Fibroblast of pulmonary artery (primary cell): ENCODE results near the gene CRYGN.

Experiments
- DNase-seq: peaks from one replicate; pipeline ENCODE4 v3.0.0-alpha.2; 2010; ENCODE audit warnings: low read depth
- H3K4me3 ChIP-seq: replicated peaks from 2 replicates; pipeline ENCODE4 v1.5.1; 2011; ENCODE audit warnings: low read depth, mild to moderate bottlenecking, control low read depth, low read length, moderate library complexity
- TF ChIP-seq, protein P1 (sequence below): IDR thresholded peaks from 2 replicates; pipeline ENCODE4 v1.5.1; 2011; ENCODE audit warnings: mild to moderate bottlenecking, control low read depth, low read length, inconsistent platforms; ENCODE audit errors: missing control alignments

Gene CRYGN

DNA sequence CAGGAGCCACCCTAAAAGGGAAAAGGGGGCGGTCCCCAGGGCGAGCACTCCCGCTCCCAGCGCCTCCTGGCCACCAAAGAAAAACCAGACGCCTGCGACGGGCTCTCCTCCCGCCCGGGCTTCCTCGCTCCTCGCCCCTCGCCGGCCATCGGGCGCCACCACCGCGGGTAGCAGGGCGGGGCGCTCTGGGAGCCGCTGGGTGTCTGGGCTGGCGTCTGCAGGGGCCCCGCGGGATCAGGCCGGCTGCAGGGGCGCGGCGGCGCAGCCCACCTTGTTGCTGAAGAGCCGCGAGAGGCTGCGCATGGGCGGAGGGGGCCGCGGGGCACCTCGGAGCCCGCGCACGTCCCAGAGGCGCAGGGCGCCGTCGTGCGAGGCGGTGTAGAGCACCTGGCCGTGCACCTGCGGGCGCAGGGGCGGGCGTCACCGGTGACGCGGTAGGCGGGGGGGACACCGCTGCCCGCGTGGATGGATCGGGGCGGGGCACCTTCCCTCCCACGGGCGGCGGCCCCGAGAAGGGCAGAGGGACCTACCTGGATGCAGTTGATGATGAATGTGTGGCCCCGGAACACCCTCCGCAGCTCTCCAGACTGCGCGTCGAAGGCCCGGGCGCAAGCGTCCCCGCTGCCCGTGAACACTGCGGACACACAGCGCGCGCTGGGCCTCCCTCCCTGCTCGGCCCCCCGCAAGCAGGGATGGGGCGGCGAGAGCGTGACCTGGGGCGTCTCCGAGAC lies 58.4 kb downstream of the CRYGN start:
- no peak for DNase-seq
- TF ChIP-seq, protein P1, sequence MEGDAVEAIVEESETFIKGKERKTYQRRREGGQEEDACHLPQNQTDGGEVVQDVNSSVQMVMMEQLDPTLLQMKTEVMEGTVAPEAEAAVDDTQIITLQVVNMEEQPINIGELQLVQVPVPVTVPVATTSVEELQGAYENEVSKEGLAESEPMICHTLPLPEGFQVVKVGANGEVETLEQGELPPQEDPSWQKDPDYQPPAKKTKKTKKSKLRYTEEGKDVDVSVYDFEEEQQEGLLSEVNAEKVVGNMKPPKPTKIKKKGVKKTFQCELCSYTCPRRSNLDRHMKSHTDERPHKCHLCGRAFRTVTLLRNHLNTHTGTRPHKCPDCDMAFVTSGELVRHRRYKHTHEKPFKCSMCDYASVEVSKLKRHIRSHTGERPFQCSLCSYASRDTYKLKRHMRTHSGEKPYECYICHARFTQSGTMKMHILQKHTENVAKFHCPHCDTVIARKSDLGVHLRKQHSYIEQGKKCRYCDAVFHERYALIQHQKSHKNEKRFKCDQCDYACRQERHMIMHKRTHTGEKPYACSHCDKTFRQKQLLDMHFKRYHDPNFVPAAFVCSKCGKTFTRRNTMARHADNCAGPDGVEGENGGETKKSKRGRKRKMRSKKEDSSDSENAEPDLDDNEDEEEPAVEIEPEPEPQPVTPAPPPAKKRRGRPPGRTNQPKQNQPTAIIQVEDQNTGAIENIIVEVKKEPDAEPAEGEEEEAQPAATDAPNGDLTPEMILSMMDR = no peak
- H3K4me3 ChIP-seq = no peak overlapping the region

DNA sequence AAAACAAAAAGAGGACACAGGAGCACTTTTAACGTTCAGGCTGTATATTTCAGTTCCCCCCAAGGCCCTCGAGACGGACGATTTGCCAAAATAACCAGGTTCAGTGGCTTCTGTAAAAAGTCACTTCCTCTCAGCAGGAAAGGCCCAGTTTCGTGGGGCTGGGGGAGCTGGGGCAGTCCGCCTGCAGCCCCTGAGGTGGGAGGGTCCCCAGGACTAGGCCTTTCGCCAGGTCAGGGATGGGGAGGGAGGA lies 58.9 kb downstream of the CRYGN start:
- TF ChIP-seq, protein P1 = no peak
- no peak overlapping the region for H3K4me3 ChIP-seq
- DNase-seq = no peak

DNA sequence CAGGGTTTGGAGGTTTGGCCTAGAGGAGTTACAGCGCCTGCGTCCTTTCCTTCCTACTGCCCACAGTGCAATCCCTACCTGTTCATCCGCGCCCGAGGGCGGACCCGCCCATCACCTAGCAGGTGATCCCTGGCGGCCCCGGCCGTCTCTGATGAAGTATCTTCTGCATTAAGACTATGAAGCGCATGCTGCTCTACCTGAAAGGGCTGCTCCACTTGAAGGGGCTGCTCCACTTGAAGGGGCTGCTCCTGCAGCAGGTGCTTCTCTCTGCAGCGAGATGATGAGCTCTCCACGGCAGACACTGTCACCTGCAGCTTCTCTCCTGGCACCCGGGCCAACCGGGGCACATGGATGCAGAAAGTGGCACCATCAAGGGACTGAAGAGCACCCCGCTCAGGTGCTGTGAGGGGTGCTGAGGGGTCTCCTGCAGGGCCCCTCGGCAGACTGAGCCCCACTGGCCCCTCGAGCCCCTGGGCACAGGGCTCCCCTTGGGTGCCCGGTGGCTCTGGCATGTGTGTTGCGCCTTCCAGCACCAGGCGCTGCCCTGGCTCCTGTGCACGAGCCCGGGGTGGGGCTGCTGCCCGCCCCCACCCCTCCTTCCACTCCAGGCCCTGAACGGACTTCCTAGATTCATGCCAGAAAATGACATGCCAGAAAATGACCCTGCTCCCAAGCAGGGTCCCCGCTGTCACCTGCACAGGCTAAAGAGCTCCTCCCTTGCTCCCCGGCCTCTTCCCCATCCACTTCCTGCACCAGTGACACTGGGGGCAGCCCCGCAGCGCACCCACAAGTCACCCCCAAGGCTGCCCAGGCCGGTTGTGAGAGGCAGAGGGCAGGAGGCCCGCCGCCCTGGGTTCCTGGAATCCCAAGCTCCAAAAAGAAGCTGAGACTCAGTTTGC lies 59.5 kb downstream of the CRYGN start:
- H3K4me3 ChIP-seq = no peak overlapping the region
- TF ChIP-seq, protein P1 = no peak
- DNase-seq = no peak

DNA sequence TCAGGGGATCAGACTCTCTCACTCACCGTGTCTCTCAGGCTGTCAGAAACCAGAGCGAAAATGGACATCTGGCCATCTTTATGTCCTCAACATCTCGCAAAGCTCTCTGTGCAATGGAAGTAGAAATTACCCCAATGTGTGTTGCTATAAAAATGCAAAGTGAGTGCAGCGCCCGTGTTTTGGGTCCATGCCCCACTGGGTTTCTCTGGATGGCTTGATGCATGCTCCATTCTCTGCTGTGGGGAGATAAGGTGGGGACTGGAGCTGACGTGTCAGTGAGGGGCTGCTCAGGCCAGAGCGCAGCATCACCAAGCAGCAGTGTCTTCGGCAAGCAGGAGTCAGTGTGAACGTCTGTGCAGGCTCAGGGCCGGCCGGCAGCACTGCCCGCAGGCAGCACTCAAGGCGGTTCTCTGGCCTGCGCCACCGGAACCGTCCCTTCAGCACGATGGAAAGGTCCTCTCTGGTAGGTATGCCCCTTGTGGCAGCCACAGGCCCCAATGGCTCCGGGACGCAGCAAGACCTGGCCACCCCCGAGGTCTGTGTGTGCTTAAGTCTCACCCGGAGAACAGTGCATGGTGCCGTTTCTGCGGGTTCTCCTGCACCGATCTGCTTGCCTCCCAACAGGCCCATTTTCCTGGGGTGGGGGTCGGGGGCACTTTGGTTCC lies 60.3 kb downstream of the CRYGN start:
- no peak overlapping the region for H3K4me3 ChIP-seq
- TF ChIP-seq, protein P1 = no peak
- DNase-seq = no peak

DNA sequence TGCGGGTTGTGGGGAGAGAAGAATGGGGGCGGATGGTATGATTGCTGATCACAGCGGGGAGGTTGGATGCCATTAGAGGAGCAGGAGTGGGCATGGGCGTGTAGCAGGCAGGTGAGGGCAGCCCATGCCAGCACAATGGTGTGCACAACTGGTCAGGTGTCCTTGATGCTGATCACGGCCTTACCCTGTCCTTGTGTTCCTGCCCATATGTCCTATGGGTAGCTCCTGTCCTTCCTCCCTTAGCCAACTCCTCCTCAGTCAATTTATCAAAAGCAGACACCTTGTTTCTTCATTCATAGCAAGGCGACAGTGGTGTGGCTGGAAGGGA lies 60.8 kb downstream of the CRYGN start:
- H3K4me3 ChIP-seq = no peak overlapping the region
- no peak for DNase-seq
- TF ChIP-seq, protein P1 = no peak
